Heart right ventricle (tissue), 16 donors: ENCODE results near the gene CD3E. TPM values are rescaled to one million over a fixed set of nuclear protein-coding genes. Genes with fewer than 3 reads are reported as not detected.

ENCODE experiments used
- ATAC-seq, 8 donors: fragments of 200-7000 bp; cut with Tn5 transposase; one replicate each; pipeline ENCODE4 v1.9.1; 2020; ENCODE audit warnings: mild to moderate bottlenecking in 8 of 8, moderate library complexity in 8 of 8, moderate number of reproducible peaks in 1 of 8
- DNase-seq, 2 donors: peaks; one replicate each; pipeline ENCODE4 v3.0.0-alpha.2; 2020
- H3K27ac ChIP-seq, 10 donors: fragments of 200-600 bp; sonication (generic) in 2 of 10; one replicate each; pipeline versions ENCODE4 v1.5.0 to v1.8.0; 2020 to 2022; ENCODE audit warnings: mild to moderate bottlenecking in 3 of 10
- H3K27me3 ChIP-seq, 7 donors: fragments of 200-600 bp; one replicate each; pipeline ENCODE4 v1.8.0; 2021 to 2022; ENCODE audit warnings: mild to moderate bottlenecking in 2 of 7
- H3K36me3 ChIP-seq, 9 donors: fragments of 200-600 bp; sonication (generic) in 1 of 9; one replicate each; pipeline versions ENCODE4 v1.5.0 to v1.8.0; 2020 to 2022; ENCODE audit warnings: mild to moderate bottlenecking in 2 of 9
- H3K4me1 ChIP-seq, 9 donors: fragments of 200-600 bp; sonication (generic) in 1 of 9; one replicate each; pipeline versions ENCODE4 v1.5.0 to v1.8.0; 2020 to 2022; ENCODE audit warnings: mild to moderate bottlenecking in 4 of 9
- H3K4me3 ChIP-seq, 10 donors: fragments of 200-600 bp; sonication (generic) in 2 of 10; one replicate each; pipeline versions ENCODE4 v1.5.0 to v1.8.0; 2020 to 2022; ENCODE audit warnings: mild to moderate bottlenecking in 7 of 10, moderate library complexity in 2 of 10
- H3K9me3 ChIP-seq, 11 donors: fragments of 200-600 bp in 10 of 11; sonication (generic) in 2 of 11; one replicate each; pipeline versions ENCODE4 v1.5.0 to v1.8.0; 2013 to 2022; ENCODE audit warnings: mild to moderate bottlenecking in 2 of 11, control low read depth in 1 of 11, moderate library complexity in 1 of 11
- CTCF ChIP-seq, 9 donors: fragments of 200-600 bp; sonication (generic) in 2 of 9; IDR thresholded peaks; one replicate each; pipeline versions ENCODE4 v1.5.0 to v1.8.0; 2021 to 2022; ENCODE audit warnings: antibody characterized with exemption in 9 of 9, mild to moderate bottlenecking in 5 of 9, moderate library complexity in 1 of 9
- WGBS, 2 donors: extraction: QIAGEN DNeasy Blood & Tissue Kit; methylation state at CpG; one replicate each; pipeline ENCODE4 v1.1.7; 2013; ENCODE audit warnings: inconsistent platforms in 1 of 2; 5-methylcytosine and 5-hydroxymethylcytosine counted together
- intact Hi-C, 10 donors: fragments of 100-400 bp; cut with DNase I; formaldehyde crosslinking; loops; one replicate each; pipeline versions ENCODE4 v1.11.1 to v1.14.2; 2022
- polyA plus RNA-seq, 2 donors: library from polyadenylated mRNA; stranded (reverse); fragments of 200-250 nt; gene quantifications; one replicate each; pipeline ENCODE4 v1.2.3, GENCODE V29; 2013
- total RNA-seq, 10 donors: library from RNA; stranded (reverse); fragmentation: NEBNext Ultra II Directional in 3 of 10; extraction: Animal tissue kit (Norgen Biotek cat#: 25700) in 3 of 10; gene quantifications; one replicate each; pipeline versions ENCODE4 v1.2.1 to v1.2.4, GENCODE V29; 2021 to 2023
- donor health status: Arrhythmogenic right ventricular cardiomyopathy.
- donor health status: ischemic (EF 13 %, LVEDD 7.1; RV severe dilation, severe dysfunction).
- donor health status: healthy with polysubstance abuse.
- donor health status: DM: no; HTN: yes; CAD: no.
- donor health status: DM: no; HTN: no; CAD: no.
- donor health status: ischemic (EF 25% LVEDD 6.9; RV normal size, moderate dysfunction).
- donor health status: ischemic (EF 25% LVEDD 5.7; RV mildly dilated, moderate dysfunction).
- donor health status: healthy.
- donor health status: DM: yes; HTN: yes; CAD: no.
- donor health status: Ischemic cardiomyopathy.
- donor health status: ischemic (EF 35%, LVEDD 5.7; RV mildly dilated, moderate dysfunction).
- donor health status: nonischemic (EF 11% LVEDD 7.7; RV severe dilation, severe dysfunction).
- donor health status: DM: yes; HTN: yes; CAD: no.
- donor health status: PGD.
- donor health status: ischemic (EF 29% LVEDD 5.4; RV normal size, mild dysfunction).
- donor health status: nonischemic (EF 23%, LVEDD 6.1; RV moderate dilation, normal function).

Gene CD3E
- total and polyA plus RNA-seq, 12 donors = 0.17 to 12.2 (median 0.59) TPM; not detected in 2

GRCh38 chr11:118328745-118329144 is 24.2 kb downstream of the CD3E start:
- H3K9me3 ChIP-seq = no peaks in the 10 kb centered on the region
- H3K4me1 ChIP-seq = no peaks in the 10 kb centered on the region
- no peaks in the 10 kb centered on the region for H3K36me3 ChIP-seq
- DNase-seq (no peak), ATAC-seq (no peak)
- H3K27me3 ChIP-seq = peaks cover 0 to 14% (median 0%) of the 10 kb centered on the region in 7 donors
- no peak for TF ChIP-seq CTCF (IDR thresholded peaks at IDR 0.05)
- H3K27ac ChIP-seq = no peak overlapping the region
- intact Hi-C loops = no loop called here
- no peak overlapping the region for H3K4me3 ChIP-seq

GRCh38 chr11:118334745-118335144 is 30.2 kb downstream of the CD3E start:
- H3K9me3 ChIP-seq = no peaks in the 10 kb centered on the region
- H3K27me3 ChIP-seq = peaks cover 0 to 9% (median 4%) of the 10 kb centered on the region in 7 donors
- H3K4me3 ChIP-seq = no peak overlapping the region
- H3K27ac ChIP-seq = peak overlapping the region in 1 of 10 donors; percentile 19
- WGBS, 2 donors = 66 to 87% methylated on average over 1 of the region's 1 CpG
- ATAC-seq (no peak), DNase-seq (no peak)
- TF ChIP-seq CTCF (IDR thresholded peaks at IDR 0.05) = no peak
- H3K4me1 ChIP-seq = no peaks in the 10 kb centered on the region
- H3K36me3 ChIP-seq = no peaks in the 10 kb centered on the region
- intact Hi-C loops = no loop called here

- no peaks in the 10 kb centered on the region for H3K4me1 ChIP-seq
- H3K27ac ChIP-seq = peak overlapping the region in 1 of 10 donors; percentile 83
- no peaks in the 10 kb centered on the region for H3K36me3 ChIP-seq
- WGBS, 2 donors = 50 to 53% methylated on average over 7 of the region's 7 CpGs
- intact Hi-C loops = no loop called here
- H3K27me3 ChIP-seq = peaks cover 0 to 16% (median 4%) of the 10 kb centered on the region in 7 donors
- no peak for TF ChIP-seq CTCF (IDR thresholded peaks at IDR 0.05)
- H3K4me3 ChIP-seq = peak overlapping the region in 1 of 10 donors; percentile 50
- DNase-seq (no peak), ATAC-seq (peak in 7 of 8 donors; percentile 49 to 67 (median 65))
- H3K9me3 ChIP-seq = no peaks in the 10 kb centered on the region
These were observed 34.1 kb downstream of the CD3E start for GRCh38 chr11:118338637-118339061.

- ATAC-seq (no peak), DNase-seq (no peak)
- Histone ChIP-seq H3K27me3 (peaks cover 0 to 16% (median 4%) of the 10 kb centered on the region in 7 donors), H3K4me1 (no peaks in the 10 kb centered on the region), H3K36me3 (no peaks in the 10 kb centered on the region), H3K27ac (peak overlapping the region in 1 of 10 donors; percentile 83), H3K4me3 (peak overlapping the region in 1 of 10 donors; percentile 50), H3K9me3 (no peaks in the 10 kb centered on the region)
- no peak for TF ChIP-seq CTCF (IDR thresholded peaks at IDR 0.05)
- intact Hi-C loops = no loop called here
- 76 to 81% methylated on average over 5 of the region's 5 CpGs for WGBS, 2 donors
These were observed 34.9 kb downstream of the CD3E start for GRCh38 chr11:118339281-118339961.
